Upper lobe of left lung (tissue), 4 donors: ENCODE measurements around the gene ACSM2B.

Experiments used
- EP300 ChIP-seq, 4 donors: sonication (generic); formaldehyde crosslinking; IDR thresholded peaks; one replicate each; pipeline ENCODE4 v1.5.1; 2017; ENCODE audit warnings: antibody characterized with exemption in 4 of 4, control low read depth in 2 of 4
- POLR2A ChIP-seq, 4 donors: fragments of 450-650 bp; IDR thresholded peaks; one replicate each; pipeline ENCODE4 v1.5.1; 2016 to 2017; ENCODE audit warnings: antibody characterized with exemption in 4 of 4, mild to moderate bottlenecking in 2 of 4
- POLR2AphosphoS5 ChIP-seq, 2 donors: sonication (generic); formaldehyde crosslinking; IDR thresholded peaks; one replicate each; pipeline ENCODE4 v1.5.1; 2017; ENCODE audit warnings: antibody characterized with exemption in 2 of 2
- TF ChIP-seq, protein P1 (sequence below), 6 experiments: fragments of 450-650 bp in 4 of 6; fragments of 200-600 bp in 2 of 6; sonication (generic) in 2 of 6; IDR thresholded peaks; one replicate each; pipeline ENCODE4 v1.5.1; 2016 to 2019; ENCODE audit warnings: antibody characterized with exemption in 6 of 6

DNA sequence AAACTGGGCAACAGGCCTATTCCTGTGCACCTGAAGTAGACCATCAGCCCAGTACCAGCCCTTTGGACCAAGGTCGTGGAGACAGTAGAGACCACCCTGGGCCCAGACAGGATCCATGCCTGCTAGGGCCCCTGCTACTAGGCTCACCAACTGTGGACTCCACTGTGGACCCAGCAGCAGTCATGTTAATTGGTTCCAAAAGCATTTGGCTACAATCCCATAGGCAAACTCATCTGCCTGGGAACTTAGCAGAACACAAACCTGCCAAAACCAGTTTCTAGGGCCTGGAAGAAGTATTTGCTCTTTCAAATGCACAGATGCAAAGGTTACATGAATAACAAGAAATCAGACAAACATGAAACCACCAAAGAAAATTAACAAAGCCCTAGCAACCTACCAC lies 71.7 kb downstream of the ACSM2B start:
- TF ChIP-seq, protein P1, sequence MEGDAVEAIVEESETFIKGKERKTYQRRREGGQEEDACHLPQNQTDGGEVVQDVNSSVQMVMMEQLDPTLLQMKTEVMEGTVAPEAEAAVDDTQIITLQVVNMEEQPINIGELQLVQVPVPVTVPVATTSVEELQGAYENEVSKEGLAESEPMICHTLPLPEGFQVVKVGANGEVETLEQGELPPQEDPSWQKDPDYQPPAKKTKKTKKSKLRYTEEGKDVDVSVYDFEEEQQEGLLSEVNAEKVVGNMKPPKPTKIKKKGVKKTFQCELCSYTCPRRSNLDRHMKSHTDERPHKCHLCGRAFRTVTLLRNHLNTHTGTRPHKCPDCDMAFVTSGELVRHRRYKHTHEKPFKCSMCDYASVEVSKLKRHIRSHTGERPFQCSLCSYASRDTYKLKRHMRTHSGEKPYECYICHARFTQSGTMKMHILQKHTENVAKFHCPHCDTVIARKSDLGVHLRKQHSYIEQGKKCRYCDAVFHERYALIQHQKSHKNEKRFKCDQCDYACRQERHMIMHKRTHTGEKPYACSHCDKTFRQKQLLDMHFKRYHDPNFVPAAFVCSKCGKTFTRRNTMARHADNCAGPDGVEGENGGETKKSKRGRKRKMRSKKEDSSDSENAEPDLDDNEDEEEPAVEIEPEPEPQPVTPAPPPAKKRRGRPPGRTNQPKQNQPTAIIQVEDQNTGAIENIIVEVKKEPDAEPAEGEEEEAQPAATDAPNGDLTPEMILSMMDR (IDR thresholded peaks at IDR 0.05), result no peak
- TF ChIP-seq POLR2A (IDR thresholded peaks at IDR 0.05) (no peak), POLR2AphosphoS5 (IDR thresholded peaks at IDR 0.05) (no peak), EP300 (IDR thresholded peaks at IDR 0.05) (no peak)
